BJ (cell line): ENCODE measurements around the gene SLIT1. TPM values are rescaled to one million over a fixed set of nuclear protein-coding genes. Genes with fewer than 3 reads are reported as not detected.

Source experiments
- CTCF ChIA-PET: fragments of 350-600 bp; formaldehyde crosslinking; extraction: SDS; loops from one replicate; lab custom pipeline; 2021; ENCODE audit warnings: antibody characterized with exemption, inconsistent platforms; lab: Yijun Ruan, JAX
- POLR2A ChIA-PET: fragments of 300-600 bp; sonication (Branson Sonifier 250); formaldehyde crosslinking; extraction: SDS; loops from one replicate; lab custom pipeline; 2021; ENCODE audit warnings: antibody characterized with exemption; lab: Charles Lee
- DNase-seq: peaks from one replicate; pipeline ENCODE4 v3.0.0-alpha.2; 2011; ENCODE audit warnings: low read depth
- H3K27me3 ChIP-seq: 2 replicates; pipeline ENCODE4 v1.6.0; 2011; ENCODE audit warnings: low read length; ENCODE audit not compliant: control insufficient read depth, insufficient read depth
- H3K36me3 ChIP-seq: 2 replicates; pipeline ENCODE4 v1.5.1; 2011; ENCODE audit warnings: low read length; ENCODE audit not compliant: control insufficient read depth, insufficient read depth
- H3K4me3 ChIP-seq: 2 replicates; pipeline ENCODE4 v1.5.1; 2011; ENCODE audit warnings: low read depth, mild to moderate bottlenecking, control low read depth, low read length
- polyA plus RNA-seq: library from polyadenylated mRNA; depleted of rRNA; stranded (reverse); fragments of >200 nt; gene quantifications from 2 replicates; pipeline ENCODE4 v1.2.3, GENCODE V29; 2011
- TF ChIP-seq, protein P1 (sequence below): IDR thresholded peaks from 2 replicates; pipeline ENCODE4 v1.5.1; 2011; ENCODE audit warnings: low read depth, mild to moderate bottlenecking, control low read depth, inconsistent platforms, low read length, moderate library complexity; ENCODE audit not compliant: insufficient read depth

SLIT1 gene
- polyA plus RNA-seq, 1 experiment = 0.02 TPM

DNA sequence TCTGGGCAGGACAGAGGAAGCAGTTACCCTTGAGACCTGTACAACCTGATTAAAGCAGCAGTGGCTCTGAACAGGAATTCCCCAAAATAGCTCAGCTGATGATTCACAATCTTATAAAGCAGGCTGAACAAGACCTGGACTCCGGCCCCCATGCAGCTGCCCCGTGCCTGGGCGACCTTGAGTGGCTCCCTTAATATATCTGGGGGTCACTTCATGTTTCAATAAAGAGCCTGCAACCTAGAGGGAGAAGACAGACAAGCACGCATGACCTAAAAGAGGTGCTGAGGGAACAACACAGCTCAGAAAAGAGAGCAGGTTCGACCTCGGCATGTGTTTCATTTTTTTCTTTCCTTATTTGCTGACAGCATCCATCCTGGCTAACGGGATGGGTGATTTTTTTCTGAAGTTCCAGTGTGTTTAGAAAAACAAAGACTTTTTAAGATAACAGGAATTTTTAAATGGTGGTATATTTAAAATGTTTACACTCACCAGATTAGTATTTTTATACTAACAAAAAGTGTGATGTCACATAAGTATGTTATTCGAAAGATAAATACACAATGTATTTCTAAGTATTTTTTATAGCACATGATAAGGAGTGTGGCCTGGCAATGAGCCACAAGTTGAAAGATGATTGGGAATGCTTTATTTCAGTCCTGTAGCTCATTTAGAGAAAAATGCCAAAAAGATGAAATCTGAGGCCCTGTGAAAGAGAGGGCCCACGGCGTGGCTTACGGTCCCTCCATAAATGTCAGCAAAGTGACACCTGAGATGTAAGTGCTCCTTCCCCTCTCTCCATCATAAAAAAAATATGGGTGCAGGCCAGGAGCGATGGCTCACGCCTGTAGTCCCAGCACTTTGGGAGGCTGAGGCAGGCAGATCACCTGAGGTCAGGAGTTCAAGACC lies 161.3 kb downstream of the SLIT1 start:
- no peak overlapping the region for H3K4me3 ChIP-seq
- POLR2A ChIA-PET = interaction anchor here (0.5 to 0.6 kb wide), 2 partner anchors 36 to 572 kb away, joined by 3 to 5 read pairs; no protein-coding TSS in a partner anchor
- TF ChIP-seq, protein P1, sequence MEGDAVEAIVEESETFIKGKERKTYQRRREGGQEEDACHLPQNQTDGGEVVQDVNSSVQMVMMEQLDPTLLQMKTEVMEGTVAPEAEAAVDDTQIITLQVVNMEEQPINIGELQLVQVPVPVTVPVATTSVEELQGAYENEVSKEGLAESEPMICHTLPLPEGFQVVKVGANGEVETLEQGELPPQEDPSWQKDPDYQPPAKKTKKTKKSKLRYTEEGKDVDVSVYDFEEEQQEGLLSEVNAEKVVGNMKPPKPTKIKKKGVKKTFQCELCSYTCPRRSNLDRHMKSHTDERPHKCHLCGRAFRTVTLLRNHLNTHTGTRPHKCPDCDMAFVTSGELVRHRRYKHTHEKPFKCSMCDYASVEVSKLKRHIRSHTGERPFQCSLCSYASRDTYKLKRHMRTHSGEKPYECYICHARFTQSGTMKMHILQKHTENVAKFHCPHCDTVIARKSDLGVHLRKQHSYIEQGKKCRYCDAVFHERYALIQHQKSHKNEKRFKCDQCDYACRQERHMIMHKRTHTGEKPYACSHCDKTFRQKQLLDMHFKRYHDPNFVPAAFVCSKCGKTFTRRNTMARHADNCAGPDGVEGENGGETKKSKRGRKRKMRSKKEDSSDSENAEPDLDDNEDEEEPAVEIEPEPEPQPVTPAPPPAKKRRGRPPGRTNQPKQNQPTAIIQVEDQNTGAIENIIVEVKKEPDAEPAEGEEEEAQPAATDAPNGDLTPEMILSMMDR = no peak
- no peaks in the 10 kb centered on the region for H3K36me3 ChIP-seq
- DNase-seq = peak; percentile 41
- peaks cover 7% of the 10 kb centered on the region; the same call in 1 of the 2 replicates for H3K27me3 ChIP-seq
- CTCF ChIA-PET = interaction anchor here (0.6 to 3.6 kb wide), 9 partner anchors 8 to 658 kb away, joined by 3 to 51 read pairs (median 4); no protein-coding TSS in a partner anchor

DNA sequence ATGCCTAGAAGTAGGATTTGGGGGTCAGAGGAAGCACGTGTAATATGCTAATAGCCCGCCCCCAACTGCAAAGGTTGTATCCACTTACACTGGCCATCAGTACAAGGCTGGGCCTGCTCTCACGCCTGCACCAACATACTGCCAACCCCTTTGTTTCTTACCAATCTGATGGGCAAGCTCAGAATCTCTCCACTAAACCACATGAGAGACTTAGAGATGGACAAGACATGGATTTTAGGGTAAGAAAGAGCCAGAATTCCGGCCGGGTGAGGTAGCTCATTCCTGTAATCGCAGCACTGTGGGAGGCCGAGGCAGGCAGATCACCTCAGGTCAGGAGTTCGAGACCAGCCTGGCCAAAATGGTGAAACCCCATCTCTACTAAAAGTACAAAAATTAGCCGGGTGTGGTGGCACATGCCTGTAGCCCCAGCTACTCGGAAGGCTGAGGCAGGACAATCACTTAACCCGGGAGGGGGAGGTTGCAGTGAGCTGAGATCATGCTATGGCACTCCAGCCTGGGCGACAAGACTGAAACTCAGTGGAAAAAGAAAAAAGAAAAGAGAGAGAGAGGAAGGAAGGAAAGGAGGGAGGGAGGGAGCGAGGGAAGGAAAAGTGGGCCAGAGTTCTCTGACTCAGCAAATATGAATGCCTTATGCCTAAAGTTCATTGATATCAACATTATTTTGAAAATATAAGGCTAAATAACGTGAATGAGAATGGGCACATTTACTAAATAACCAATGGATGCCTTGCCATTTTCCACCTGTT lies 162.2 kb downstream of the SLIT1 start:
- Histone ChIP-seq H3K36me3 (no peaks in the 10 kb centered on the region), H3K4me3 (no peak overlapping the region), H3K27me3 (peaks cover 5% of the 10 kb centered on the region)
- no peak for DNase-seq
- TF ChIP-seq, protein P1 = no peak
- CTCF ChIA-PET = interaction anchor here (1.9 to 3.6 kb wide), 3 partner anchors 11 to 64 kb away, joined by 4 to 51 read pairs (median 21); no protein-coding TSS in a partner anchor
- POLR2A ChIA-PET = no interaction called here

DNA sequence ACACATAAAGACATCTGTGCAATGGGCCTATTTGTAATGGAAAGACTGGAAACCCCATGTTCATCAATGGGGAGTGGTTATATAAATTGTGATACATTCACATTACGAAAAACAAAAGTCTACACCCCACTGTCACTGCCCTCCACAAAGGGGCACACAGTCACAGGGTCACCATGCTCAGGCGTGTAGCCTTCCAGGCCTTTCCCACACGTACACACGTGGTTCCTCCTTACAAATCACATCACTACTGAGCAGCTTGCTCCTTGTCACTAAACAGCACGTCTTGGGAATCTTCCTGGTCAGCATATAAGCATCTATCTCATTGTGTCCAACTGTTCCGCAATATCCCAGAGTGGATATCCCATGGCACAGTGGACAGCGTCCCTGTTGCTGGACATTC lies 163.1 kb downstream of the SLIT1 start:
- POLR2A ChIA-PET = no interaction called here
- CTCF ChIA-PET = interaction anchor here (2.5 to 3.6 kb wide), 2 partner anchors 10 to 14 kb away, joined by 11 to 21 read pairs; no protein-coding TSS in a partner anchor
- TF ChIP-seq, protein P1 = no peak
- DNase-seq = no peak
- H3K4me3 ChIP-seq = no peak overlapping the region
- H3K36me3 ChIP-seq = no peaks in the 10 kb centered on the region
- H3K27me3 ChIP-seq = peaks cover 7% of the 10 kb centered on the region

DNA sequence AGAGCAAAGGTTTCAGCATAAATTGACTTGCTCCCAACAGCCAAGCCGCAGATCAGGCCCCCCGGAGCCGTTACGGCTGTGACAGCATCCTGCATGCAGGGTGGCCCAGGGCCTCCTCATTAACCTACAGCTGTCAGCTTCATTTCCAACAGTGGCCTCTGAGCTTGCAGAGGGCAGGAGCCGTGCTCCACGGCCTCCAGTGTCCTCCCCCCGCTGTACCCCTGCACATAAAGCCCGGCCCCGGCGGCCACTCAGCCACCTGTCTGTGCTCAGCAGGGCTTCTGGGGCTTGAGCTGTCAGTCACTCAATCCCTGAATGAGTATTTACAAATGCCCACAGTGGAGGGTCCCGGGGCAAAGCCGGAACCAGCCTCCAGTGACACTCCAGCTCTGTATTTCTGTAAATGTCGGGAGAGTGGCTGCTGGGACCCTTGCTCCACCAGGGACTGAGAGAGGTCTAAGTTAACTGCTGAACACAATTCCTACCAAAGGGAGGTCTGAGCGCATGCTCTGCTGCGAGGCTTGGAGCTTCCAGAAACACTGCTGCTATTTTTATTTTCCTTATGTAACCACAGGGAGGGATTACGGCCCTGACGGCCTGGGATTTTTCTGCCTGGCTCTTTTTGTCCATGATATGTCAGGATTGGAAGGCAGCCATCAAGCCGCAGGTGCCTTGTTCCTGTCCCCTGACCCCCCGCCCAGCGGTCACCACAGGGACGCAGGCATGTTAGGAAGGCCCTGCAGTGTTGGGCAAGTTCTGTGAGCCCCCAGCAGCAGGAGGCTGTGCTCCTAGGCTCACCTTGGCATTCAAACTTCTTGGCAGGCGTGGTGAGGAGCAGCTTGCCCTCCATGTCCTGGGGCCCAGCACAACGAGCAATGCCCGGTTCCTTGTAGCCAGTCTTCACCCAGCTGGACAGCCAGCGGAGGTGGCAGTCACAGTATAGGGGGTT lies 165.0 kb downstream of the SLIT1 start:
- DNase-seq = no peak

More for the DNA sequence above, 165.0 kb downstream of the SLIT1 start:
- Histone ChIP-seq H3K27me3 (peaks cover 7% of the 10 kb centered on the region), H3K4me3 (no peak overlapping the region), H3K36me3 (no peaks in the 10 kb centered on the region)
- CTCF ChIA-PET = interaction anchor here (0.6 to 2.5 kb wide), 4 partner anchors 10 to 190 kb away, joined by 3 to 11 read pairs (median 4); no protein-coding TSS in a partner anchor
- POLR2A ChIA-PET = no interaction called here
- TF ChIP-seq, protein P1 = no peak
